ENCODE results near the gene TBCE.

Gene TBCE

GRCh38 chr1:235434001-235434400 lies 66.8 kb downstream of the TBCE start:
- Histone ChIP-seq H3K4me3 (ENCODE audit: insufficient read depth, low read length, poor library complexity, severe bottlenecking) (no peak overlapping the region), H3K9ac (ENCODE audit: low read length) (no peak overlapping the region), H3K36me3 (ENCODE audit: low read length) (peaks cover 4% of the 10 kb centered on the region; the same call in 1 of the 2 replicates), H3K4me2 (ENCODE audit: low read depth, low read length, poor library complexity, severe bottlenecking) (no peak overlapping the region), H3K27me3 (ENCODE audit: low read length) (no peaks in the 10 kb centered on the region), H3K9me3 (ENCODE audit: insufficient read depth, low read length) (no peaks in the 10 kb centered on the region), H3K27ac (ENCODE audit: low read depth, low read length) (no peak overlapping the region), H4K20me1 (ENCODE audit: low read depth, low read length) (no peaks in the 10 kb centered on the region), H3F3A (ENCODE audit: insufficient read depth) (no peaks in the 10 kb centered on the region), H3K9me2 (replicated peaks; ENCODE audit: insufficient read depth, low read length) (no peaks in the 10 kb centered on the region), H3K79me2 (ENCODE audit: insufficient read depth, low read length) (no peaks in the 10 kb centered on the region), H2AFZ (ENCODE audit: low read depth, low read length, severe bottlenecking) (no peak overlapping the region)
- TF ChIP-seq EZH2phosphoT487 (conservative IDR thresholded peaks at IDR 0.05; ENCODE audit: low read length) (no peak), CTCF (IDR thresholded peaks at IDR 0.05; ENCODE audit: insufficient read depth, low read length, poor library complexity, severe bottlenecking) (no peak)

GRCh38 chr1:235441159-235441685 lies 74.0 kb downstream of the TBCE start:
- no peaks in the 10 kb centered on the region for H3F3A ChIP-seq (ENCODE audit: insufficient read depth)
- no peak overlapping the region for H3K4me2 ChIP-seq (ENCODE audit: low read depth, low read length, poor library complexity, severe bottlenecking)
- peaks cover 4% of the 10 kb centered on the region; the same call in 1 of the 2 replicates for H3K36me3 ChIP-seq (ENCODE audit: low read length)
- H3K4me3 ChIP-seq (ENCODE audit: insufficient read depth, low read length, poor library complexity, severe bottlenecking) = no peak overlapping the region
- no peak overlapping the region for H3K27ac ChIP-seq (ENCODE audit: low read depth, low read length)
- H4K20me1 ChIP-seq (ENCODE audit: low read depth, low read length) = no peaks in the 10 kb centered on the region
- H3K27me3 ChIP-seq (ENCODE audit: low read length) = no peaks in the 10 kb centered on the region
- no peaks in the 10 kb centered on the region for H3K9me3 ChIP-seq (ENCODE audit: insufficient read depth, low read length)
- H3K79me2 ChIP-seq (ENCODE audit: insufficient read depth, low read length) = no peaks in the 10 kb centered on the region
- H2AFZ ChIP-seq (ENCODE audit: low read depth, low read length, severe bottlenecking) = no peak overlapping the region
- H3K9me2 ChIP-seq (replicated peaks; ENCODE audit: insufficient read depth, low read length) = no peaks in the 10 kb centered on the region
- no peak for TF ChIP-seq CTCF (IDR thresholded peaks at IDR 0.05; ENCODE audit: insufficient read depth, low read length, poor library complexity, severe bottlenecking)
- no peak for TF ChIP-seq EZH2phosphoT487 (conservative IDR thresholded peaks at IDR 0.05; ENCODE audit: low read length)
- no peak overlapping the region for H3K9ac ChIP-seq (ENCODE audit: low read length)

- no peaks in the 10 kb centered on the region for H3K79me2 ChIP-seq (ENCODE audit: insufficient read depth, low read length)
- no peaks in the 10 kb centered on the region for H3K9me2 ChIP-seq (replicated peaks; ENCODE audit: insufficient read depth, low read length)
- TF ChIP-seq CTCF (IDR thresholded peaks at IDR 0.05; ENCODE audit: insufficient read depth, low read length, poor library complexity, severe bottlenecking) (no peak), EZH2phosphoT487 (conservative IDR thresholded peaks at IDR 0.05; ENCODE audit: low read length) (no peak)
- no peak overlapping the region for H2AFZ ChIP-seq (ENCODE audit: low read depth, low read length, severe bottlenecking)
- H3K4me2 ChIP-seq (ENCODE audit: low read depth, low read length, poor library complexity, severe bottlenecking) = no peak overlapping the region
- no peaks in the 10 kb centered on the region for H3F3A ChIP-seq (ENCODE audit: insufficient read depth)
- H3K9me3 ChIP-seq (ENCODE audit: insufficient read depth, low read length) = no peaks in the 10 kb centered on the region
- H3K36me3 ChIP-seq (ENCODE audit: low read length) = 0 out of 2 replicates have a peak, but pooled peaks cover 3% of the 10 kb centered on the region
- no peaks in the 10 kb centered on the region for H3K27me3 ChIP-seq (ENCODE audit: low read length)
- H3K27ac ChIP-seq (ENCODE audit: low read depth, low read length) = no peak overlapping the region
- no peak overlapping the region for H3K9ac ChIP-seq (ENCODE audit: low read length)
- H3K4me3 ChIP-seq (ENCODE audit: insufficient read depth, low read length, poor library complexity, severe bottlenecking) = no peak overlapping the region
- H4K20me1 ChIP-seq (ENCODE audit: low read depth, low read length) = no peaks in the 10 kb centered on the region
Measured at GRCh38 chr1:235442788-235443429, 75.7 kb downstream of the TBCE start.
